Ramos (cell line): ENCODE measurements around the gene BPIFB3.
"Not testable (repeated sequence)": the region's sequence is repeated elsewhere in the genome, so short reads cannot be mapped to it uniquely, and the experiment has no call there.

Source experiments
- in situ Hi-C: fragments of 300-500 bp; cut with MboI; formaldehyde crosslinking; loops from one replicate; pipeline ENCODE4 v1.14.3; 2022; ENCODE audit warnings: low sequenced_read_pairs; ENCODE audit not compliant: unreplicated experiment

The BPIFB3 gene

GRCh38 chr20:33081411-33082154 is 27.9 kb downstream of the BPIFB3 start:
- in situ Hi-C loops: no loop called here

DNA sequence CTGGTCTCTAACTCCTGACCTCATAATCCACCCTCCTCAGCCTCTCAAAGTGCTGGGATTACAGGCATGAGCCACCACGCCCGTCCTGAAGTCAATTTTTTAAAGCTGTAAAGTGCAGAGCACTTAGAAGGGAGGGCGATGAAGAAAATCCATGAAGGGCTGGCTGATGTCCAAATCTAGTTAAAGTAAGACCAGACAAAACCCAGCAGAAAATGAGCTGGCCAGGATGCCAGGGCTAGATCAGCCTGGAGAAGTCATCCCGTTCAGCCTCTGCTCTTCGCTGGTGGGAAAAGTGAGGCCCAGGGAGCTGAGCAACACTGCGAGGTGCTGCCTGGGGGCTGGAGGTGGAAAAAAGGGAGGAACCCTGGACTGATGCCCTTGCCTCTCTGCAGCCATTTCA is 28.8 kb downstream of the BPIFB3 start:
- in situ Hi-C loops: no loop called here

DNA sequence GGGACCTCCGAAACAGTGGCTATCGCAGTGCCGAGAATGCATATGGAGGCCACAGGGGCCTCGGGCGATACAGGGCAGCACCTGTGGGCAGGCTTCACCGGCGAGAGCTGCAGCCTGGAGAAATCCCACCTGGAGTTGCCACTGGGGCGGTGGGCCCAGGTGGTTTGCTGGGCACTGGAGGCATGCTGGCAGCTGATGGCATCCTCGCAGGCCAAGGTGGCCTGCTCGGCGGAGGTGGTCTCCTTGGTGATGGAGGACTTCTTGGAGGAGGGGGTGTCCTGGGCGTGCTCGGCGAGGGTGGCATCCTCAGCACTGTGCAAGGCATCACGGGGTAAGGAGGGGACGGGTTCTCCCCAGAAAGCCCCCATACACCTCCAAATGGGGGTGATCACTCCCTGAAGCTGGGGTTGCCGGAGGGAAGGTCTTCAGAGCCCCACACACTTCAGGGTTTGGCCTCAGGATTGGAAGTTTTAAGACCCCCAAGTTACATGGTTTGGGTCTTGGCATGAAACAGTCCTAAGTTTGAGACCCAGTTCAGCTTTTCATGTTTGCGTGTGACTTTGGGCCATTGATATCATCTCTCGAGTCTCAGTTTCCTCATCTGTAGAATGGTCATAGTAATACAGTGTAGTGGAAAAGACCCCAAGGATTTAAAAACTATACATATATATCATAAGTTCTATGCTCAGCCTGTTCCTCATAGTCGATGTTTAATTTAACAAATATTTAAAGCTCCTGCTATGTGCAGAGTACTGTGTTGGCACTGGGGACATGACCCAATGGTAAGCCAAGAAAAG is 30.0 kb downstream of the BPIFB3 start:
- in situ Hi-C loops: no loop called here

- in situ Hi-C loops: no loop called here
Observed at GRCh38 chr20:33084722-33085121, 31.0 kb downstream of the BPIFB3 start.

GRCh38 chr20:33086052-33086722 is 32.5 kb downstream of the BPIFB3 start:
- in situ Hi-C loops: no loop called here

DNA sequence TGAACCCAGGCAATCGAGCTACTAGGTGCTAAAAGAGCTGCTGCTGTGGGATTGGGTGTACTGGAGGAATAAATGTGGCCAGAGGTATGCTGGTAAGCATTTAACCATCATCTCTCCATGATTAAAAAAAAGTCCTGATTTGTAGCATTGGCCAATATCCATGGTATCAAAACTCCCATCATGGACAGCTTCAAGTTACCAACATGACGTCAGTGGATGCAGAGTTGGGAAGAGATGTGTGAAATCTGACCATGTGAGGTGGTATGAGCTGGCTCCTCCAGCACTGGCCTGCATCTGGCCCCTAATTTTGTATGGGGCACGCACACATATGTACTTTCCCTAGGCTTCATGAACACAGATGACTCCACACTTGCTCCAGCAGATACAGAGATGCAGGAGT is 37.4 kb downstream of the BPIFB3 start:
- in situ Hi-C loops: no loop called here

DNA sequence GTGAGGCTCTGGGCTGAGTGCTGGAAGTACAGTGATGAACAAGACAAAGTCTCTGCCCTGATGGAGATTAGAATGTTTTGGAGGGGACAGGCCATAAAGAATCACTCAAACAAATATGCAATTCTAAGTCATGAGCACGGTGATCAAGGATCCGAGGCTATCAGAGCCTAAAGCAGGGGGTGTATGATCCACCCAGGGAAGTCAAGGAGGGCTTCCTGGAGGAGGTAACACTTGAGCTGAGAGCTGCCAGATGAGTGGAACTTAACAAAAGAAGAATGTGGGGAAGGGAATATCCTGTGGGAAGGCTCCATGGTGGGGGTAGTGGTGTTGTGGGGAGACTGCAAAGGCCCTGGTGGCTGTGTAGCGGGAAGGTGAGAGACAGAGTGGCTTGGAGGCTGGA is 38.0 kb downstream of the BPIFB3 start:
- in situ Hi-C loops: no loop called here

- in situ Hi-C loops: no loop called here
Observed at GRCh38 chr20:33092361-33092760, 38.7 kb downstream of the BPIFB3 start.

GRCh38 chr20:33093074-33093473 is 39.4 kb downstream of the BPIFB3 start:
- in situ Hi-C loops: no loop called here

DNA sequence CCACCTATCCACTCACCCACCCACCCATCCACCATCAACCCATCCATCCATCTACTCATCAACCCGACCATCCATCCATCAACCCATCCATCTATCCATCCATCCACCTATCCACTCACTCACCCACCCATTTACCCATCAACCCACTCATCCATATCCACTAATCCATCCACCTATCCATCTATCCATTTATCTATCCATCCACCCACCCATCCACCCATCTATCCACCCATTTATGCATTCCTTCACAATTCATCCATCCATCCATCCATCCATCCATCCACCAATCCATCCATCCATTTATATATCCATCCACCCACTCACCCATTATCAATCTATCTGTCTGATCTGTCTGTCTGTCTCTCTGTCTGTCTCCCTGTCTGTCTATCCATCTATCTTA is 39.9 kb downstream of the BPIFB3 start:
- in situ Hi-C loops: no loop called here

DNA sequence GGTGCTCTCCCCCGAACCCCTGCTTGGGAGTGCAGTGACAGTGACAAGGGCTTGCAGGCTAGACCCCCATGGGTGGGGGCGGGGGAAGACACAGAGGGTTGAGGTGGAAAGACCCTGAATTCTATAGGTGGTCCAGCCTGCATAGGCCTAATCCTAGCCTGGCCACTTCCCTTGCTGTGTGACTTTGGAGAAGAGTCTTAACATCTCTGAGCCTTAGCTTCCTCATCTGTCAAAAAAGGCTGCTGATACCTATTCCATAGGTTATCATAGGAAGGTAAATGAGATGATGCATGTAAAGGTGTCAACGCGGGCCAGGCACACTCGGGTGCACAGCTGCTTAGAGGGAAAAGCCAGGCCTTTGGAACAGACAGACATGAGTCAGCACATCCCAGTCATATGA is 41.5 kb downstream of the BPIFB3 start:
- in situ Hi-C loops: no loop called here

- in situ Hi-C loops: not testable (repeated sequence)
Observed at GRCh38 chr20:33095902-33096584, 42.3 kb downstream of the BPIFB3 start.

DNA sequence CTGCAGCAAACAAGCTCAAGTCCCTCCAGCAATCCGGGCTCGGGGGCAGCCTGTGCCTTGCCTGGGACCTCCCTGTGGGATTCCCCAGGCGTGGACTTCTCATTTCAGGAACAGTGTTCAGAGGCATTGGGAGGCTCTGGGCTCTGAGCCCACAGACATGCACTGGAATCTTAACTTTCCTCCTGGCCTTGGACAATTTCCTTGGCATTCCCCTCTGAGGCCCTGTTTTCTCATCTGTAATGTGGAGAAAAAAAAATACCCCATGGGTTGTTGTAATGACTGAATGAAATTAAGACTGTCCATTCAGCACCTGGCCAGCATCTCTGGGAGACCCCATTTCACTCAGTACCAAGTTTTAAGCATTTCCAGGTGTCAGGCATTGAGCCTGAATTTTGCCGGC is 43.3 kb downstream of the BPIFB3 start:
- in situ Hi-C loops: no loop called here

GRCh38 chr20:33099843-33100538 is 46.3 kb downstream of the BPIFB3 start:
- in situ Hi-C loops: no loop called here

GRCh38 chr20:33103556-33103955 is 49.9 kb downstream of the BPIFB3 start:
- in situ Hi-C loops: no loop called here

GRCh38 chr20:33104336-33104735 is 50.6 kb downstream of the BPIFB3 start:
- in situ Hi-C loops: no loop called here

- in situ Hi-C loops: no loop called here
Observed at GRCh38 chr20:33105316-33105924, 51.7 kb downstream of the BPIFB3 start.

DNA sequence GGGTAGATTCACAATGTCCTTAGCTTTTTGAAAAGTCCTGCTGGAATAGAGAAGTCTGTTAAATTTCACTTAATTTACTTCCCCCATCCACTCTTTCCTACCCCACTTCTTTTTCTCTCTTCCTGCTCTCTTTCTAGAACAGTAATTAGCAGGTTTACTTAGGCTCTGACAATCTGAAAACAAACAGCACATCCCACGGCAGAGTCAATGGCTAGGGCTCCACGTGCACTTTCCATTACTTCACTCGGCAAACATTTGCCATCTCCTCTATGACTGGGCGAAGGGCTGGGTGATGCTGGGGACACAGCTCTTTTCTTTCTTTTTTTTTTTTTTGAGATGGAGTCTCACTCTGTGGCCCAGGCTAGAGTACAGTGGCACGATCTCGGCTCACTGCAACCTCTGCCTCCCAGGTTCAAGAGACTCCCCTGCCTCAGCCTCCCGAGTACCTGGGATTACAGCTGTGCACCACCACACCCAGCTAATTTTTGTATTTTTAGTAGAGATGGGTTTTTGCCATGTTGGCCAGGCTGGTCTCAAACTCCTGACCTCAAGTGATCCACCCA is 52.4 kb downstream of the BPIFB3 start:
- in situ Hi-C loops: not testable (repeated sequence)

DNA sequence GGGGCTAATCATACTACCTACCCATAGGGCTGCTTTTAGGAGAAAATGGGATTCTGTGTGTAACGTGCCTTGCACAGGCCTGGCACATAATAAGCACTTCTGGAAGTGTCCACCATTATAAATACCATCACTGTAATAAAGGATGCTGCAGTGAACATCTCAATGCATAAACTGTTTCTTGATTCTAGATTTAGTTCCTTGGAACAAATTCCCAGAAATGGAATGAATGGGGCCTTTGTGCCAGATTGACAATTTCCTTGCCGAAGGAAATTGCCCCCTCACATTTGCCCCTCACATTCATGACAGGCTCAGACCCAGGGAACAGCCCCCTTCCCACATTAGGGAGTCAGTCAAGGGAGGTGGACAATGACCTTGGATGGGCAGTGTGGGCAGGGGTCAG is 55.0 kb downstream of the BPIFB3 start:
- in situ Hi-C loops: no loop called here
